GM23248 (cell line): Measurements from ENCODE around the gene TNFRSF19.

Experiments
- EZH2 ChIP-seq: fragments of 200-600 bp; sonication (generic); IDR thresholded peaks from 2 replicates; pipeline ENCODE4 v1.6.1; 2018; ENCODE audit warnings: antibody characterized with exemption, mild to moderate bottlenecking; ENCODE audit not compliant: insufficient read depth, poor library complexity, severe bottlenecking
- EZH2phosphoT487 ChIP-seq: fragments of 200-600 bp; sonication (generic); IDR thresholded peaks from 2 replicates; pipeline ENCODE4 v1.6.1; 2018; ENCODE audit warnings: antibody characterized with exemption, moderate library complexity, mild to moderate bottlenecking, low read depth; ENCODE audit not compliant: insufficient read depth

DNA sequence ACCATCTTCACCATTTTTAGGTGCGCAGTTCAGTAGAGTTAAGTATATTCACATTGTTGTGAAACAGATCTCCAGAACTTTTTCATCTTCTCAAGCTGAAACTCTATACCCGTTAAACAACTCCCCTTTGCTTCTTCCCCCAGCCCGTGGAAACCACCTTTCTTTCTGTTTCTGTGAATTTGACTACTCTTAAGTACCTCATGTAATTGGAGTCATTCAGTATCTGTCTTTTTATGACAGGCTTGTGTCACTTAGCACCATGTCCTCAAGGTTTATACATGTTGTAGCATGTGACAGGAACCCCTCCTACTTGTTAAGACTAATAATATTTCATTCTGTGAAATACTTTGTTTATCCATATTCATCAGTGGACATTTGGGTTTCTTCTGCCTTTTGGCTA, 52.8 kb downstream of the TNFRSF19 start:
- no peak for TF ChIP-seq EZH2phosphoT487
- TF ChIP-seq EZH2: no peak
